ENCODE measurements around the gene PGM5.

Gene PGM5

GRCh38 chr9:68431307-68431706, 74.9 kb downstream of the PGM5 start:
- no peak for DNase-seq (ENCODE audit: low read depth in 2 of 2, low spot score in 1 of 2)

- no peak for DNase-seq (ENCODE audit: low read depth in 2 of 2, low spot score in 1 of 2)
Observed at GRCh38 chr9:68433531-68434110, 77.2 kb downstream of the PGM5 start.

- no peak for DNase-seq (ENCODE audit: low read depth in 2 of 2, low spot score in 1 of 2)
Observed at GRCh38 chr9:68437785-68438184, 81.4 kb downstream of the PGM5 start.

DNA sequence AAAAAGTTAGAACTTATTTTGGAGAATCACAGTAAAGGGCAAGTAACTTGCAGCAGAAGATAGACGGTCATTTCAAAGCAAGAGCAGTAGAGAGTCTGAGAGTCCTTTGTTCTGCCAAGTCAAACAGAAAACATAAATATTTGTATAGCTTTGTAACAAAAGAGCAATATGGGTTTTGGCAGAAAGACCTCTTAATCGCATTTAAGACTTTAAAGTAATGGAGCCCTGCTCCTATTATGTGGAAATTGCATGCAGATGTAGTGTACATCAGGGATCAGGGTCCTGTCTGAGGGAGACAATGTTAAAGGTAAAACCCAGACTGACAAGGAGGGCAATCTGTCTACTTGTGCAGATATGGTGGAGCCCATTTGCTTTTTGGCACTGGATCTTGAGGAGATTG, 87.2 kb downstream of the PGM5 start:
- no peak for DNase-seq (ENCODE audit: low read depth in 2 of 2, low spot score in 1 of 2)

- no peak for DNase-seq (ENCODE audit: low read depth in 2 of 2, low spot score in 1 of 2)
Observed at GRCh38 chr9:68446836-68447235, 90.4 kb downstream of the PGM5 start.

DNA sequence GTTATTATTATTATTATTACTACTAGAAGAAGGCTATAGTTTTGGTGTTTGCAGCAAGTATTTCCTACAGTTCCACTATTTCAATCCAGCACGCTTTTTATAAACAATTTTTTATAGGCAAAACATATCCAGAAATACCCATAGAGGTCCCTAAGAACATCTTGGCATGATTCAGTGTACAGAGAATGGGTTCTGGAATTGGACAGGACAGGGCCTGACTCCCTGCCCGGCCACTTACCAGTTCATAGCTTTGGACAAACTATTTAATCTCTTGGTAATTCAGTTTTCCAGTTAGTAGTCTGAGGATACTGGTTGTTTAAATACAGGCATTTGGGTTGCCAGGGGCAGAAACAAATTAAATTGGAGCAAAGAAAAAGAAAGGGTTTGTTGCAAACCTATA, 91.2 kb downstream of the PGM5 start:
- no peak for DNase-seq (ENCODE audit: low read depth in 2 of 2, low spot score in 1 of 2)

- no peak for DNase-seq (ENCODE audit: low read depth in 2 of 2, low spot score in 1 of 2)
Observed at GRCh38 chr9:68454579-68455334, 98.3 kb downstream of the PGM5 start.

- no peak for DNase-seq (ENCODE audit: low read depth in 2 of 2, low spot score in 1 of 2)
Observed at GRCh38 chr9:68455451-68455850, 99.0 kb downstream of the PGM5 start.

DNA sequence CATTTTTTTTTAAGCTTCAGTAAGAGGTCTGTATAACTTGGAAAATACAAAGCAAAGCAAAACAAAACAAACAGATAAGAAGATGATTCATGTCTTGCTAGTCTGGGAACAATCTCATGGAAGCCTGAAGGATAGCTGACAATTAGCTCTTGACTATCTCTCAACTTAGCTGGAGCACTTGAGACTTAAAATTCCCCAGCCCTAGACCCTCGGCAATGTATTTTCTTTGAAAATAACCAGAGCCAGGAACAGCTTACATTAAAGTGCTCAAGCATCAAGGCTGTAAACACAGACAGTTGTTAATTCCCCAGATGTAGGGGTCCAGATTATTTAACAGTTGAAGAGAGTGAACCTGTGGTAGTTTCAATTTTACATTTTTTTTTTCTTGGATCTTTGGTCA, 101.4 kb downstream of the PGM5 start:
- no peak for DNase-seq (ENCODE audit: low read depth in 2 of 2, low spot score in 1 of 2)

GRCh38 chr9:68458918-68459317, 102.5 kb downstream of the PGM5 start:
- no peak for DNase-seq (ENCODE audit: low read depth in 2 of 2, low spot score in 1 of 2)

DNA sequence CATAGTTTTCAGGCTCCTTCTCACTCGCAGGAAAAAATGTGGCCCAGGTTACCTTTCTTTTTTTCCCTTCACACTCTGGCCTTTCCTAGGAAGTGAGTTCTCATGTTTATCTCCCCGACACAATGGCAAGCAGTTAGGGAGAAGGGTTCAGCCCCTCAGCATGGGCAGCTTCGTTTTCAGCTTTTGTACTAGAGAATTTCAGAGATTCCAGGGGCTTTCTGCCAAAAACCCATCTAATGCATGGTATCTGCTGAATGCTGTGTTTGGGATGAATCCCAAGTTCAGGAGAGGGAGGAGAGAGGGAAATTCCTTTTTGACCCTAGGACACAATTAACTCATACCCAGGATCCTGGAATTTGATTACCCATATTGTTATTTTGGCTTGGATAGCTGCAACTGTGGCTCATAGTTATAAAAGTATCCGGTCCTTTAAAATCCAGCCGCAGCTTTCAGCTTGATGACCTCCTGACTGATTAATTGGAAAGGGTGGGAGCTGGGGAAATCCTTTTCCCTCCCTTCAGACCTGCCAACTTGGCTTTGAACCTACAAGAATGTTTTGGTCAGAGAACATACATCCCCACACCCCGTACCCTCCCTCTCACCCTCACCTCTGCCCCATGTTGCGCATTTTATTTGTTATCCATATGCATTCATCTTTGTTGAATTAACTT, 105.8 kb downstream of the PGM5 start:
- DNase-seq (ENCODE audit: low read depth in 2 of 2, low spot score in 1 of 2): no peak

GRCh38 chr9:68470067-68470466, 113.7 kb downstream of the PGM5 start:
- DNase-seq (ENCODE audit: low read depth in 2 of 2, low spot score in 1 of 2): no peak

GRCh38 chr9:68470634-68471033, 114.2 kb downstream of the PGM5 start:
- no peak for DNase-seq (ENCODE audit: low read depth in 2 of 2, low spot score in 1 of 2)

DNA sequence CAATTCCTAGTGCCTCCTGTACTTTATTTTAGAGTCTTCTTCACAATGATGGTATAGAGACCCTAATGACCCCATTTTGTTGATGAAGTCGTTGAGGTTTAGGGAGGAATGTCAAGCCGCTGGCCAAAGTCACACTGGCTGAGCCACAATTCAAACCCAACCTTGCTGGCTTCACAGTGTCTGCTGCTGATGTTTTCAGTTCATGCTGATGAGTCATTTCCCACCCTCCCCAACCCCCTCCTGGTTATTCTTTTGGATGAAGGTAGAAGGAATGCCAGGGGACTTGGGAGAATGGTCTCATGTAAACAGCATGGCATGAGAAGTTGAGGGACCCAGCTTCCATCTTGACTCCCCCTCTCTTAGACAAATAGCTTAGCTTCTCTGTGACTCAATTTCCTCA, 115.7 kb downstream of the PGM5 start:
- DNase-seq (ENCODE audit: low read depth in 2 of 2, low spot score in 1 of 2): no peak

DNA sequence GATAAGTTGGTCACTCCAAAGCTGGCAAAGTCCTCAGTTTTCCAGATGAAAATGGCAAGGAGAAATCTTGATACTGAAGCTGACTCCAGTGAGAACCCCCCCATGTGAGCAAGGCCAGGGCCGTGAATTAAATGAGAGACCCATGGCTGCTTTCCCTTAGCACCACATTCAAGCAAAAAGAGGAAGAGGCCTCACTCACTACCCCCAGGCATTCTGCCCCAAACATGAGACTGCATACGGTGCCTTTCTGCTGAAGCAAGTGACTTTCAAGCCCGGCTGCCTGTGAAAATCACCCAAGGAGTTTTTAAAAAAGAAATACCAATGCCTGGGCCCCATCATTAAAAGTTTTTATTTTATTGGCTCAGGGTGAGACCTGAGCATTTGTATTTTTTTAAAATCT, 117.4 kb downstream of the PGM5 start:
- no peak for DNase-seq (ENCODE audit: low read depth in 2 of 2, low spot score in 1 of 2)

DNA sequence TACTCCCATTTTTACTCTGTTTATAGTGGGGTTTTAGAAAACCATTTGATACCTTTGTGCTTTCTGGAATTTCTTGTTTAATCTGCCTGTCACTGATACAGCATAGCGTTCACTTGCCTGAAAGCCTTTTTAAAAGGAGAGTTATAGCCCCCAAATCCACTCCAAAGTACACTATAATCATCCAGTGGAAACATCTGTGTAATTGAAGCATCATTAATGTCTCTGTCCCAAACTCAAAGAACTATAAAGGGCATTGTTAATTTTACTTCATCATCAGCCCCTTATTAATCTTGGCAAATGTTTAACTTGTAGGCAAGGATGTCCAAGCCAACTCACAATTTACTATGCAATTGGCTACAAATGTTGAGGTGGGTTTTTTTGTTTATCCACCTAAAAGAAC, 120.0 kb downstream of the PGM5 start:
- no peak for DNase-seq (ENCODE audit: low read depth in 2 of 2, low spot score in 1 of 2)

- no peak for DNase-seq (ENCODE audit: low read depth in 2 of 2, low spot score in 1 of 2)
Observed at GRCh38 chr9:68476847-68477246, 120.4 kb downstream of the PGM5 start.

- DNase-seq (ENCODE audit: low read depth in 2 of 2, low spot score in 1 of 2): no peak
Observed at GRCh38 chr9:68480807-68481206, 124.4 kb downstream of the PGM5 start.

DNA sequence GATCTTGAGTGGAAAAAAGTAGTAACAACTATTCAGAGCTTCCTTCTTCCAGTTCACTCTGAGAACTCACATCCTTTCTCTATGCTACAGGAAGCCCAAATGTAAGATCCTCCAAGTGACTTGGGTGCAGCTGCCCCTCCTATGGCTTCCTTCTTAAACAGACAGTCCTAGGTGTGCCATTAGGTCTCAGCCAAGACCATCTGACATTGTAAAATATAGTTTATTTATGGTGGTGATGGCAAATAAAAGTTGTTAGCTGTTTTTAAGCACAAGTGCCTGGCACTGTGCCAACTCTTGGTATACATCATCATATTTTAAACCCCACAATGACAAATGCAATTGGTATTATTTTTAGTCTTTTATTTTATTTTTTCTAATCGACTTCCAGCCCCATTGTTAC, 126.1 kb downstream of the PGM5 start:
- DNase-seq (ENCODE audit: low read depth in 2 of 2, low spot score in 1 of 2): no peak

DNA sequence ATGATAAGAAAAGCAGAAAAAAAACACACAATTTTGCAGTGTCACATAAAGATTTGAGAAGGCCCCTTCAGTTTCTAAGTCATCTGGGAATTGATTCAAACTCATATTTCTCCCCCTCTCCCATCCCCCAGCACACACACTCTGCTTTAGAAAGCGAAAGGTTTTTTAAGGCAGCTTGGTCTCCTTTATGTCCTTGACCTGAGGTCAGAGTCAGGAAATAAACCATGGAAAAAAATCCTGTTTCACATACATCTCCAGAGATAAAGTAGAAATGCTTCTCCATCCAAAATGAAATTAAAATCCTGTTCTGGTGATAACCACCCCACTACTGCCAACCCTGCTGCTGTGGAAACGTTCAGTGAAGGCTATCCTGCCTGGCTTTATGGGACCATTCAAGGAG, 131.7 kb downstream of the PGM5 start:
- no peak for DNase-seq (ENCODE audit: low read depth in 2 of 2, low spot score in 1 of 2)

DNA sequence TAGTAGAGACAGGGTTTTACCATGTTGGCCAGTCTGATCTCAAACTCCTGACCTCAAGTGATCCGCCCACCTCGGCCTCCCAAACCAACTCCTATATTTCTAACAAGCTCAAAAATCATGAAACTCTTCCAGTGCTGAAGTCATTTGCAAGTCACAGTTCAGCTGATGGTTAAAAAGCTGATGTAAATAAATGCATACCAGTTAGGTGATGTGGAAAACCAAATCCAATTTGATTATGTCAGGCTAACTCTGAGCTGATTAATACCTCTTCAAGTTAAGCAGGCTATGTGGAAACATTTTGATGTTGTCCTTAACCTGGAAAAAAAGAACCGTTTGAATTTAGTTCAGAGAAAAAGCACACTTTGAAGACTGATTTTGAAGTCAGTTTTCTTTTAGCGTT, 133.2 kb downstream of the PGM5 start:
- no peak for DNase-seq (ENCODE audit: low read depth in 2 of 2, low spot score in 1 of 2)

- no peak for DNase-seq (ENCODE audit: low read depth in 2 of 2, low spot score in 1 of 2)
Observed at GRCh38 chr9:68492806-68493205, 136.4 kb downstream of the PGM5 start.

DNA sequence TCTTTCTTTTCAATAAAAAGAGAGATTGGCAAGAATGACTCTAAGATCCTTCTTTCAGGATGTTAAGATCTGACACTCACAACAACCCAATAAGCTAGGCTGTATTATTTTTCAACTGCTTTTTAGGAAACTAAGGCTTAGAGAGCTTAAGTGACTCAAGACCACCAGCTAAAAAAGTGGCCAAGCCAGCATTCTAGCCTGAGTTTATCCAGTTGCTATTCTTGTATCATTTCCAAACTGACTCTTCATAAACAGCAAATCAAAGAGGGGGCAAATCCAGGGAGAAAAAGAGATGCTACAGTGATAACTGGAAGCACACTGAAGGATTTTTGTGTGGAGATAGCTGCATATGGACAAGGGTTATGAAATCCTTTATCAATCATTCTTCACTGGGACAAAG, 137.1 kb downstream of the PGM5 start:
- no peak for DNase-seq (ENCODE audit: low read depth in 2 of 2, low spot score in 1 of 2)

Measured in stimulated activated CD8-positive, alpha-beta memory T cell treated with anti-CD3 and anti-CD28 coated beads, Interleukin-4, amount 100 ng/mL, for 1 hour (primary cell).